Panc1 (cell line): ENCODE data around the gene TMC8. TPM values are rescaled to one million over a fixed set of nuclear protein-coding genes. Genes with fewer than 3 reads are reported as not detected.

Experiments used
- ATAC-seq: fragments of 200-7000 bp; cut with Tn5 transposase; 2 replicates; pipeline ENCODE4 v1.9.1; 2020; ENCODE audit warnings: mild to moderate bottlenecking, moderate library complexity
- BruUV-seq: library from RNA; stranded (reverse); fragments of 400-500 nt; replicated peaks from 2 replicates; lab custom pipeline; 2021; lab: Mats Ljungman, UMichigan
- CTCF ChIA-PET: fragments of 300-600 bp; sonication (Branson Sonifier 250); formaldehyde crosslinking; loops from one replicate; lab custom pipeline; 2022; ENCODE audit warnings: antibody characterized with exemption; lab: Charles Lee
- POLR2A ChIA-PET: fragments of 300-600 bp; sonication (Branson Sonifier 250); formaldehyde crosslinking; loops from one replicate; lab custom pipeline; 2022; ENCODE audit warnings: antibody characterized with exemption; lab: Charles Lee
- DNase-seq: peaks from one replicate; pipeline ENCODE4 v3.0.0-alpha.2; 2010; ENCODE audit warnings: low read depth, low spot score
- H3K27ac ChIP-seq: 2 replicates; pipeline ENCODE4 v1.5.1; 2011; ENCODE audit warnings: mild to moderate bottlenecking, low read length, inconsistent platforms
- H3K27me3 ChIP-seq: fragments of 200-500 bp; sonication (Bioruptor generic); 2 replicates; pipeline ENCODE4 v1.6.0; 2014; ENCODE audit warnings: low read length, inconsistent platforms; ENCODE audit not compliant: control insufficient read depth, insufficient read depth
- H3K36me3 ChIP-seq: fragments of 200-500 bp; sonication (Bioruptor generic); 2 replicates; pipeline ENCODE4 v1.5.1; 2014; ENCODE audit warnings: inconsistent platforms, mild to moderate bottlenecking, low read length, moderate library complexity; ENCODE audit not compliant: control insufficient read depth, insufficient read depth
- H3K4me1 ChIP-seq: 2 replicates; pipeline ENCODE4 v1.5.1; 2011; ENCODE audit warnings: inconsistent platforms, mild to moderate bottlenecking, low read length, moderate library complexity; ENCODE audit not compliant: control insufficient read depth, insufficient read depth
- H3K4me3 ChIP-seq, 2 experiments: 2 replicates each; pipeline ENCODE4 v1.5.1; 2011 to 2012; ENCODE audit warnings: low read depth in 2 of 2, low read length in 2 of 2, mild to moderate bottlenecking in 2 of 2, inconsistent platforms in 1 of 2, moderate library complexity in 1 of 2
- H3K9me3 ChIP-seq: fragments of 200-500 bp; sonication (Bioruptor generic); 2 replicates; pipeline ENCODE4 v1.5.1; 2014; ENCODE audit warnings: low read depth, mild to moderate bottlenecking, inconsistent platforms, low read length, moderate library complexity; ENCODE audit not compliant: control insufficient read depth, insufficient read depth
- POLR2AphosphoS5 ChIP-seq: IDR thresholded peaks from 2 replicates; pipeline ENCODE4 v1.6.1; 2012; ENCODE audit warnings: mild to moderate bottlenecking, low read depth, low read length, moderate library complexity
- SIN3A ChIP-seq: IDR thresholded peaks from 2 replicates; pipeline ENCODE4 v1.6.1; 2012; ENCODE audit warnings: low read depth, mild to moderate bottlenecking, low read length, moderate library complexity, borderline replicate concordance; ENCODE audit not compliant: insufficient read depth
- TCF7L2 ChIP-seq: IDR thresholded peaks from 2 replicates; pipeline ENCODE4 v1.6.1; 2011; ENCODE audit warnings: mild to moderate bottlenecking, low read depth, low read length, inconsistent platforms
- in situ Hi-C: cut with HindIII; loops from 2 replicates; pipeline ENCODE4 v1.10.0; 2016; ENCODE audit warnings: low sequenced_read_pairs, low pct_unique_long_range_greater_than_20kb
- intact Hi-C: fragments of 100-400 bp; cut with micrococcal nuclease; formaldehyde crosslinking; loops from one replicate; pipeline ENCODE4 v1.10.0; 2022; ENCODE audit not compliant: unreplicated experiment
- total RNA-seq: library from RNA; stranded (reverse); gene quantifications from one replicate; pipeline ENCODE4 v1.2.1, GENCODE V29; 2021; ENCODE audit not compliant: unreplicated experiment
- TF ChIP-seq, protein P1 (sequence below): fragments of 450-650 bp; IDR thresholded peaks from 2 replicates; pipeline ENCODE4 v1.5.1; 2017; ENCODE audit warnings: mild to moderate bottlenecking
- TF ChIP-seq, protein P2 (sequence below), 2 experiments: IDR thresholded peaks; 2 replicates each; pipeline ENCODE4 v1.6.1; 2011 to 2012; ENCODE audit warnings: low read depth in 2 of 2, control low read depth in 1 of 2, low read length in 1 of 2, mild to moderate bottlenecking in 1 of 2, moderate library complexity in 1 of 2; ENCODE audit not compliant: insufficient read depth in 1 of 2

The TMC8 gene
- total RNA-seq, 1 experiment from 2014 or later: 1.4 TPM

DNA sequence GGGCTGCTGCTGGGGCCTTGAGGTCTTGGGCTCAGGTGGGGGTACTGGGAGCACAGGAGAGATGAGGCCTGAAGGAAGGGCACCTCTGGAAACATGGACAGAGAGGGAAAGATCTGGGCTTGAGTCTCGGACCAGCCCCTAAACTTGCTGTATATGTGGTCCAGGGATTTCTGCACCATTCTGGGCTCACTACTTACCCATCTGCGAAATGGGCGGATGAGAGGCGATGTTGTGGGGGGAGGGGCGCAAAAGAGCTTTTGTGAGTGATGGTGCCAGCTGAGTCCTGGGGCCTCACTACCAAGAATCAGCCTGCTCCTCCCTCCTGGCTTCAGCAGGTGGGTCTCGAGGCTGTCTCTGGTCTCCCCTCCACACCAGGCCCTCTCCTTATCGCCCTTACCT is 15.9 kb downstream of the TMC8 start:
- ATAC-seq: no peak
- no peaks in the 10 kb centered on the region for H3K27me3 ChIP-seq
- H3K4me1 ChIP-seq: peaks cover 33% of the 10 kb centered on the region
- no peaks in the 10 kb centered on the region for H3K36me3 ChIP-seq
- ChIA-PET CTCF (no interaction called here), POLR2A (no interaction called here)
- no peak overlapping the region for H3K4me3 ChIP-seq
- TF ChIP-seq, protein P1, sequence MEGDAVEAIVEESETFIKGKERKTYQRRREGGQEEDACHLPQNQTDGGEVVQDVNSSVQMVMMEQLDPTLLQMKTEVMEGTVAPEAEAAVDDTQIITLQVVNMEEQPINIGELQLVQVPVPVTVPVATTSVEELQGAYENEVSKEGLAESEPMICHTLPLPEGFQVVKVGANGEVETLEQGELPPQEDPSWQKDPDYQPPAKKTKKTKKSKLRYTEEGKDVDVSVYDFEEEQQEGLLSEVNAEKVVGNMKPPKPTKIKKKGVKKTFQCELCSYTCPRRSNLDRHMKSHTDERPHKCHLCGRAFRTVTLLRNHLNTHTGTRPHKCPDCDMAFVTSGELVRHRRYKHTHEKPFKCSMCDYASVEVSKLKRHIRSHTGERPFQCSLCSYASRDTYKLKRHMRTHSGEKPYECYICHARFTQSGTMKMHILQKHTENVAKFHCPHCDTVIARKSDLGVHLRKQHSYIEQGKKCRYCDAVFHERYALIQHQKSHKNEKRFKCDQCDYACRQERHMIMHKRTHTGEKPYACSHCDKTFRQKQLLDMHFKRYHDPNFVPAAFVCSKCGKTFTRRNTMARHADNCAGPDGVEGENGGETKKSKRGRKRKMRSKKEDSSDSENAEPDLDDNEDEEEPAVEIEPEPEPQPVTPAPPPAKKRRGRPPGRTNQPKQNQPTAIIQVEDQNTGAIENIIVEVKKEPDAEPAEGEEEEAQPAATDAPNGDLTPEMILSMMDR: no peak
- TF ChIP-seq SIN3A (no peak), POLR2AphosphoS5 (no peak), TCF7L2 (no peak)
- TF ChIP-seq, protein P2, sequence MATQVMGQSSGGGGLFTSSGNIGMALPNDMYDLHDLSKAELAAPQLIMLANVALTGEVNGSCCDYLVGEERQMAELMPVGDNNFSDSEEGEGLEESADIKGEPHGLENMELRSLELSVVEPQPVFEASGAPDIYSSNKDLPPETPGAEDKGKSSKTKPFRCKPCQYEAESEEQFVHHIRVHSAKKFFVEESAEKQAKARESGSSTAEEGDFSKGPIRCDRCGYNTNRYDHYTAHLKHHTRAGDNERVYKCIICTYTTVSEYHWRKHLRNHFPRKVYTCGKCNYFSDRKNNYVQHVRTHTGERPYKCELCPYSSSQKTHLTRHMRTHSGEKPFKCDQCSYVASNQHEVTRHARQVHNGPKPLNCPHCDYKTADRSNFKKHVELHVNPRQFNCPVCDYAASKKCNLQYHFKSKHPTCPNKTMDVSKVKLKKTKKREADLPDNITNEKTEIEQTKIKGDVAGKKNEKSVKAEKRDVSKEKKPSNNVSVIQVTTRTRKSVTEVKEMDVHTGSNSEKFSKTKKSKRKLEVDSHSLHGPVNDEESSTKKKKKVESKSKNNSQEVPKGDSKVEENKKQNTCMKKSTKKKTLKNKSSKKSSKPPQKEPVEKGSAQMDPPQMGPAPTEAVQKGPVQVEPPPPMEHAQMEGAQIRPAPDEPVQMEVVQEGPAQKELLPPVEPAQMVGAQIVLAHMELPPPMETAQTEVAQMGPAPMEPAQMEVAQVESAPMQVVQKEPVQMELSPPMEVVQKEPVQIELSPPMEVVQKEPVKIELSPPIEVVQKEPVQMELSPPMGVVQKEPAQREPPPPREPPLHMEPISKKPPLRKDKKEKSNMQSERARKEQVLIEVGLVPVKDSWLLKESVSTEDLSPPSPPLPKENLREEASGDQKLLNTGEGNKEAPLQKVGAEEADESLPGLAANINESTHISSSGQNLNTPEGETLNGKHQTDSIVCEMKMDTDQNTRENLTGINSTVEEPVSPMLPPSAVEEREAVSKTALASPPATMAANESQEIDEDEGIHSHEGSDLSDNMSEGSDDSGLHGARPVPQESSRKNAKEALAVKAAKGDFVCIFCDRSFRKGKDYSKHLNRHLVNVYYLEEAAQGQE (IDR thresholded peaks at IDR 0.05; ENCODE audit: insufficient read depth in 1 of 2, low read depth in 2 of 2, low read length in 1 of 2): no peak
- H3K9me3 ChIP-seq: no peaks in the 10 kb centered on the region
- intact Hi-C loops (no loop called here), in situ Hi-C loops (no loop called here)
- H3K27ac ChIP-seq: no peak overlapping the region
- BruUV-seq: no TSS peak
- no peak for DNase-seq

DNA sequence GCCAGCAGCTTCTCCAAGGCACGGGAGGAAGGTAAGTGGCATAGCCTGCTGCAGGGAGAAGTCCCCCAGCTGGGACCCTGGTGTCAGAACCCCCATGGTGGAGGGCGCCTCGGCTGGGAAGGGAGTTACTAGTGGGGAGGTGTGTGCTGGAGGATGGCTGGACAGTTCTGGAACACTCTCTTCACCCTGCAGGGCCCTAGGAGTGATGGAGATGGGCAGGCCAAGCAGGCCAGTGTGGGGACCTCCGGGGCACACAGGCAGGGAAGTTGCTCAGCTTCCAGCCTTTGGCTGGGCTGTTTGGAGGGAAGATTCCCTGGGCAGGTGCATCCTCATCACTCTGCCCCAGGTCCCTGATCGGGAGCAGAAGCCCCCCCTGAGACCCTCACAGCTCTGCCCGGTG is 16.3 kb downstream of the TMC8 start:
- ChIA-PET CTCF (no interaction called here), POLR2A (no interaction called here)
- no peaks in the 10 kb centered on the region for H3K27me3 ChIP-seq
- in situ Hi-C loops: no loop called here
- no TSS peak for BruUV-seq
- H3K4me1 ChIP-seq: peaks cover 29% of the 10 kb centered on the region
- no peak overlapping the region for H3K27ac ChIP-seq
- no peaks in the 10 kb centered on the region for H3K9me3 ChIP-seq
- DNase-seq (no peak), ATAC-seq (no peak)
- intact Hi-C loops: no loop called here
- no peaks in the 10 kb centered on the region for H3K36me3 ChIP-seq
- no peak overlapping the region for H3K4me3 ChIP-seq
- TF ChIP-seq, protein P1: no peak
- TF ChIP-seq TCF7L2 (no peak), SIN3A (no peak), POLR2AphosphoS5 (no peak)
- TF ChIP-seq, protein P2 (IDR thresholded peaks at IDR 0.05; ENCODE audit: insufficient read depth in 1 of 2, low read depth in 2 of 2, low read length in 1 of 2): no peak
